Activated CD4-positive, alpha-beta T cell treated with anti-CD3 and anti-CD28 coated beads, Interleukin-2, amount 50 U/mL, for 16 hours (primary cell): ENCODE measurements around the gene RALA.
"Not testable (repeated sequence)": the region's sequence is repeated elsewhere in the genome, so short reads cannot be mapped to it uniquely, and the experiment has no call there.

Source experiments
- DNase-seq: peaks from one replicate; pipeline ENCODE4 v3.0.0-alpha.2; 2020

RALA gene

DNA sequence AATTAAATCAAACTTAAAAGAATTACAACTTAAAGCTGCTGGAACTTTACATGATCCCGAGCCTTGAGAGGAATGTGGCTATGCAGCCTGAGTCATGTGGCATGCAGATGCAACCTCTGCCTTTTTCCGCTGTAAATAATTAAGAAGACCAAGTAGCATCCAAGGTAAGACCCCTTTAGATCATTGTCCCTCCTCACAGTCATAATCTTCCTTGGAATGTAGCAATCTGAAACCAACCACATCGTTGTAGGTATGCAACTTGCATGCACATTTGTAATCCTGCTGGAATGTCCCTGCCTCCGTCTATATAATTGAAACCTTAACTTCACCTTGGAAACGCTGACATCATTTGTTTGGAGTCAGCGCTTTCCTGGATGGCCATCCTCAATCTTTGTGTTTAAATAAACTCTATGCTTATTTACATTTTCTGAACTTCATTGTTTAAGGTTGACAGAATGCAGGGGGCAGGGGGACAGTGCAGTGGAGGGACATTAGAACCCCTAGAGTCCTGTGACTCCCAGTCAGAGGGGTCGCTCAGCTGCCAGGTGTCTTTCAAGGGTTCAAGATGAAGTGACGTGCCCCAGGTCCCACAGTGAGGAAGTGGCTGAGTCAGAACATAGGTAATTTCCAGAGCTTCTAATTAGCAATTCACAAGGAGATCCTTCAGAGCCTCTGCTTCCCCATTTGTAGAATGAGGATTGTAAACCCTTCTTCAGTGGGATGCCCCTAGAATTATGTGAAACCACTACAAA, 110.7 kb downstream of the RALA start:
- DNase-seq: peak; percentile 21

DNA sequence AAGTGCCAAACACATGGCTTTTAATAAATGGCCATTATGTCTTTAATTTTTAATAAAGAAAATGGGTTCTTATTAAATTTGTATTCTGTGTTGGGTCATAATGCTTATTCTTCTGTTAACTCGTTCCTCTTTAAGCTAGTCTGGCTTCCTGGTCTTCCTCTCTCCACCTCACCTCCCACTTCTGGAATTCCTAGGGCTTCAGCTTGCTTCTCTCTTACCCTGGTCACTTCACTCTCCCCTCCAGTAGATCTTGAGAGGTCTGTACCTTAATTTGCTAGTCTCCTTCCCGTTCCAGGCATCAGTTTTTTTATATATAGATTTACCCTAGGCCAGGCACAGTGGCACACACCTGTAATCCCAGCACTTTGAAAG, 111.2 kb downstream of the RALA start:
- DNase-seq: no peak

GRCh38 chr7:39735903-39736302, 112.5 kb downstream of the RALA start:
- DNase-seq: peak; percentile 39

GRCh38 chr7:39741942-39742623, 118.7 kb downstream of the RALA start:
- peak; percentile 51 for DNase-seq

- DNase-seq: no peak
Measured at GRCh38 chr7:39744620-39745019, 121.2 kb downstream of the RALA start.

DNA sequence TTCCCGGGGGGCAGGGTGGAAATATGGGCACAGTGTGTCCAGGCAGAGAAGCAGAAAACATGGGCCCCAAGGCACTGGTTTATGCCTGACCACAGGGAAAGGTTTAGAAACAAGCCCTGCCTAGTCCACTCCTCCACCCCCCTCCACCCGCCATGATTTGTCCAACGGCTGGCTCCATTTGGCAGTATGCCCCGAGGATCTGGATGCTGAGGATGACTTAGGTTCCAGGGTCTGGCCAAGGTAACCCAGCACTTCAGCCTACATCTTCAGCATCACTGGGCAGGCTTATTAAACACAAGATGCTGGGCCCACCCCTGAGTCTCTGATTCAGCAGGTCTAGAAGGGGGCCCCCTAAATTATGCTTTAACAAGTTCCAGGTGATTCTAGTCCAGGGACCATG, 121.9 kb downstream of the RALA start:
- DNase-seq: no peak

GRCh38 chr7:39746103-39746819, 122.9 kb downstream of the RALA start:
- peak; percentile 56 for DNase-seq

GRCh38 chr7:39749177-39749576, 125.8 kb downstream of the RALA start:
- DNase-seq: no peak

DNA sequence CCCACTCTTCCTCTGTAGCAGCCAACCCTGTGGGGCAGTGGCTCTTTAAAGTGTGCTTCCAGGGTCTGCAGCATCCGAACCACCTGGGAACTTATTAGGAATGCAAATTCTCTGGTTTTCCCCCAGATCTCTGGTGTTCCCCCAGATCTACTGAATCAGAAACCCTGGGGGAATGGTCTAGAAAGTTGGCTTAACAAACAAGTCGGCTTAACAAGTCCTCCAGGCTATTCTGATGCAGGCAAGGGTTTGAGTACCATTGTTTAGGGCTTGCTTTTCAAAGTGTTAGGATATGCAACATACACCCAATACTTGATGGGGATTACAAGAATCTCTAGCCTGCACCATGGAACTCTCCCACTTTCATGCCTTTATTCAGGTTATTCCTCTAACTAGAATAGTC, 126.3 kb downstream of the RALA start:
- no peak for DNase-seq

DNA sequence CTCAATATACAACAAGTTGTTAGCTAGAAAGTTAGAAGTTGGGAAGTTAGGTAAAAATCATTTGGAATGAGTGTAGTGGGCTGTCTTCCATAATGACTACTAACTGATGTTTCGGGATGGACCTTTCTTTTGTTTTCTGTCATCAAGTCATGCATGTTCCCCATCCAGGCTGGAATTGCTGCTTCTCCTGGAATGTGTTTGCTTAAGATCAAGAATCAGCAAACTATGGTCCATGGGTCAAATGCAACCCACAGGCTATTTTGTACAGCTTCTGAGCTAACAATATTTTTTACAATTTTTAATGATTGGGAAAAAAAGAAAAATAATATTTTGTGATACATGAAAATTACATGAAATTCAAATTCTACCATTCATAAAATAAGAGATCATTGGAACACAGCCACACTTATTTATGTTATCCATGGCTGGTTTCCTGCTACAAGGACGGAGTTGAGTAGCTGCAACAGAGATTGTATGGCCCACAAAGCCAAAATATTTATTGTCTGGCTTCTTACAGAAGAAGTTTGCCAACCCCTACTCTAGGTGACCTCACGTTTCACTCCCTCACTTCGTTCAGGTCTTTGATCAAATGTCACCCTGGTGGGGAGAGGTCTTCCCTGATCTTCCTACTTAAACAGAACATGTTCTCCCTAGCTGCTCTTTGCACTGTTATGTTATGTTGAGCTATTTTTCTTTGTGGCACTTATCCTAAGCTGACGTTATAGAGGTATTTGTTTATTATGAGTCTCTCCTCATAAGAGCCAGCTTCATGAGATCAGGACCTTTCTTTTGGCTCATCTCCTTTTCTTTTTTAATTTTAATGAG, 127.1 kb downstream of the RALA start:
- no peak for DNase-seq

GRCh38 chr7:39753237-39753636, 129.9 kb downstream of the RALA start:
- not testable (repeated sequence) for DNase-seq

- DNase-seq: no peak
Measured at GRCh38 chr7:39753823-39754325, 130.5 kb downstream of the RALA start.

- DNase-seq: peak; percentile 58
Measured at GRCh38 chr7:39754326-39755120, 131.2 kb downstream of the RALA start.

- no peak for DNase-seq
Measured at GRCh38 chr7:39757604-39758003, 134.2 kb downstream of the RALA start.
